ENCODE measurements around the gene FBXL17. TPM values are rescaled to one million over a fixed set of nuclear protein-coding genes. Genes with fewer than 3 reads are reported as not detected.

FBXL17 gene
- total and polyA plus RNA-seq, 2 of the 4 experiments (the other 2 are of a cell fraction): 3.9 to 8.1 TPM

DNA sequence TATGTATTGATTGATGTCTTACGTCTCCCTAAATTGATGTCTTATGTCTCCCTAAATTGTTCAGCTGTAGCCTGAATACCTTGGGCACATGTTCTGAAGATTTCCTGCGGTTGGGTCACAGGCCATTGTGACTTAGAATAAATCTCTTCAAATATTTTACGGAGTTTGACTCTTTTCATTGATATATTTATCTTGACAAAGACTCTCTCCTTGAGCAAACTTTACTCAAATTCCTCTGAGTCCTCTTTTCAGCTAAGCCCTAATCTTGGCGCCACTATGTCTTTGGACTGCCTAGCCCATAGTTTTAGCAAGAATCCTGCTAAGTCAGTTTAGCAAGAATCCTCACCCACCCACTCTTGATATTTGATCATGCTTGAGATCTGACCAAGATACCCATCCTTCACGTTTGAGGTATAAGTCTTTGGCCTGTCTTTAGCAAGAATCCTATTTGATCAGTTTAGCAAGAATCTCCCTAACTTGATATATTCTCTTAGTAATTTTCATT, 35.3 kb upstream of the FBXL17 start:
- no peak overlapping the region for H2AFZ ChIP-seq (replicated peaks; ENCODE audit: low read length, poor library complexity)
- H2AK5ac ChIP-seq (ENCODE audit: low read depth, low read length): no peak overlapping the region
- no peak overlapping the region for H3K4me2 ChIP-seq (ENCODE audit: low read depth, low read length)
- TF ChIP-seq, protein P1, sequence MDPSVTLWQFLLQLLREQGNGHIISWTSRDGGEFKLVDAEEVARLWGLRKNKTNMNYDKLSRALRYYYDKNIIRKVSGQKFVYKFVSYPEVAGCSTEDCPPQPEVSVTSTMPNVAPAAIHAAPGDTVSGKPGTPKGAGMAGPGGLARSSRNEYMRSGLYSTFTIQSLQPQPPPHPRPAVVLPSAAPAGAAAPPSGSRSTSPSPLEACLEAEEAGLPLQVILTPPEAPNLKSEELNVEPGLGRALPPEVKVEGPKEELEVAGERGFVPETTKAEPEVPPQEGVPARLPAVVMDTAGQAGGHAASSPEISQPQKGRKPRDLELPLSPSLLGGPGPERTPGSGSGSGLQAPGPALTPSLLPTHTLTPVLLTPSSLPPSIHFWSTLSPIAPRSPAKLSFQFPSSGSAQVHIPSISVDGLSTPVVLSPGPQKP (IDR thresholded peaks at IDR 0.05; ENCODE audit: borderline replicate concordance, low read depth, low read length): no peak
- no peak overlapping the region for H4K5ac ChIP-seq (ENCODE audit: low read depth, low read length)
- H3K9me3 ChIP-seq (ENCODE audit: control insufficient read depth, insufficient read depth, low read length): no peaks in the 10 kb centered on the region
- ATAC-seq (ENCODE audit: low read depth) (no peak), DNase-seq (no peak)
- H3K14ac ChIP-seq (replicated peaks; ENCODE audit: low read depth, low read length): no peak overlapping the region
- no peaks in the 10 kb centered on the region for H3K79me1 ChIP-seq (ENCODE audit: low read depth in 1 of 2, low read length in 2 of 2)
- no peak overlapping the region for H4K91ac ChIP-seq (ENCODE audit: insufficient read depth, low read depth, low read length)
- CTCF ChIA-PET: no interaction called here
- H3K4me3 ChIP-seq (ENCODE audit: insufficient read depth, low read depth, low read length): no peak overlapping the region
- no peaks in the 10 kb centered on the region for H3K9me1 ChIP-seq (ENCODE audit: insufficient read depth, low read length)
- H2BK20ac ChIP-seq (ENCODE audit: low read depth, low read length): no peak overlapping the region
- H3K18ac ChIP-seq (ENCODE audit: low read depth, low read length): no peak overlapping the region
- no peak overlapping the region for H2BK15ac ChIP-seq (ENCODE audit: low read depth, low read length)
- dilution Hi-C loops (cut with HindIII; ENCODE audit: low sequenced_read_pairs, unreplicated experiment): no loop called here
- H3K4me1 ChIP-seq (ENCODE audit: control insufficient read depth, insufficient read depth, low read length): no peaks in the 10 kb centered on the region
- no peak overlapping the region for H4K8ac ChIP-seq (ENCODE audit: low read depth in 2 of 2, low read length in 2 of 2)
- no peaks in the 10 kb centered on the region for H3K27me3 ChIP-seq (ENCODE audit: control insufficient read depth, insufficient read depth, low read length)
- H2AK9ac ChIP-seq (replicated peaks; ENCODE audit: low read depth, low read length, poor library complexity): no peak overlapping the region
- no peak overlapping the region for H3K9ac ChIP-seq (ENCODE audit: low read depth, low read length)
- in situ Hi-C loops (cut with MboI; ENCODE audit: low sequenced_read_pairs): no loop called here
- no peak overlapping the region for H3K27ac ChIP-seq (ENCODE audit: insufficient read depth, low read length)
- no peak overlapping the region for H3K56ac ChIP-seq (ENCODE audit: extremely low read depth, insufficient read depth, low read length)
- H3K23ac ChIP-seq (ENCODE audit: low read depth, low read length): no peak overlapping the region
- no peaks in the 10 kb centered on the region for H4K20me1 ChIP-seq (ENCODE audit: insufficient read depth, low read length)
- intact Hi-C loops (cut with micrococcal nuclease): no loop called here
- H3K4ac ChIP-seq (ENCODE audit: low read depth, low read length): no peak overlapping the region
- H2BK5ac ChIP-seq (ENCODE audit: low read depth, low read length, poor library complexity, severe bottlenecking): no peak overlapping the region
- no peaks in the 10 kb centered on the region for H3K36me3 ChIP-seq (ENCODE audit: control insufficient read depth, insufficient read depth, low read length)
- no peak overlapping the region for H2BK120ac ChIP-seq (ENCODE audit: low read depth, low read length)
- POLR2A ChIA-PET (ENCODE audit: unreplicated experiment): no interaction called here
- no TSS peak for BruUV-seq (replicated peaks)
- WGBS, 2 experiments (ENCODE audit: extremely low coverage in 2 of 2, insufficient read length in 1 of 2): 83% methylated on average over 3 of the region's 5 CpGs; no CpG with 5 or more reads in 1 of the 2 experiments

All from IMR-90 (cell line).